ENCODE results near the gene TECTB.

- no peak for TF ChIP-seq CTCF (IDR thresholded peaks at IDR 0.05; ENCODE audit: low read depth, low read length)
- no peak for TF ChIP-seq EZH2phosphoT487 (IDR thresholded peaks at IDR 0.05; ENCODE audit: low read depth)
Observed at GRCh38 chr10:112303528-112303927, 20.3 kb downstream of the TECTB start.

Measured in OCI-LY3 (cell line).